HG03469 (cell line): ENCODE results near the gene RPS19.
"Not testable (repeated sequence)": the region's sequence is repeated elsewhere in the genome, so short reads cannot be mapped to it uniquely, and the experiment has no call there.

ENCODE experiments used
- ATAC-seq: cut with Tn5 transposase; IDR thresholded peaks from one replicate; pipeline ENCODE4 v1.9.1; 2021; ENCODE audit warnings: mild to moderate bottlenecking, moderate library complexity, moderate number of reproducible peaks; ENCODE audit not compliant: unreplicated experiment

Gene RPS19

DNA sequence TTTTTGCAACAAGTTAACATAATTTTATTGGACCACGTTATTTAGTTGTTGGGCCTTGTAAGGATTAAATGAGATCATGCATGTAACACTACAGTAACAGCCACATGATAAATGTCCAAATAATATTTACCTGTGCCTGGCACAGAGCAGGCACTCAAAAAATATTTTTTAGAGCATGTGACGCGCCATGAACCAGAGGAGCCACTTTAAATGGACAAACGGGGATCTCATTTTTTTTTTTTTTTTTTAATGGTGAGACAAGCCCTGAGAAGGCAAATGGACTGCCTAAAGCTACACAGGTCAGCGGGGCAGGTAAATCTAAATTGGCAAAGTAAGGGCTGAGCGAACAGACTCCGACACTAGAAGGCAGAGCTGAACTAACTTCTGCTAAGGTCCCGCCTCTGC, 840 bp upstream of the RPS19 start:
- ATAC-seq, result no peak

DNA sequence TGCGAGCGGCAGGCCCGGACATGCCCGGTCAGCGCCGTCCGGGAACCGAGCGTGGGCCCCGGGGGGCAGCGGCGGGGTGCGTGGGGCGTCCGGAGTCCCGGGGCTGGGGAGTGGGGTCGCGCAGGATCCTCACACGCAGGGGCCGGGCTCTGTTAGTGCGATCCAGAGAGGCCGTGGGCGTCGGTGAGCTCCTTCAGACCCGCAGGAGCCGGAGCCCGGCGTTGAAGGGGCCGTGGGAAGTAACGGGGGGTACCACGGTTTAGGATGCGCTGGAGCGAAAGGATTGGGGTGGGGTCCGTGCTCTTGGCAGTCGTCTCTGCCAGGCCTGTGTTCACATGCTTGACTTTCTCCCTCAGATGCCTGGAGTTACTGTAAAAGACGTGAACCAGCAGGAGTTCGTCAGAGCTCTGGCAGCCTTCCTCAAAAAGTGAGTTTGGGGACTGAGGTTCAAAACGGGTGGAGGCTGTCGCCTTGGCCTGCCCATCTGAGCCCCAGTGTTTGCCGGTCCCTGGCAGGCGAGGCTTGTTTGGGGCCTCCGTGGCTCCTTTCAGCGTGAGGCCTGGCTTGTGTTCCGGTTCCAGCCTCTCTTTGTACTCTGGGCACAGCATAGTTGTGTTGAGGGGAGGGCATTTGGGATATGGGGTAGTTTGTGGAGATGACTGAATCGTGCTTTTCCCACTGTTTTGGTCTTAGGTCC, 512 bp downstream of the RPS19 start:
- ATAC-seq, result no peak

DNA sequence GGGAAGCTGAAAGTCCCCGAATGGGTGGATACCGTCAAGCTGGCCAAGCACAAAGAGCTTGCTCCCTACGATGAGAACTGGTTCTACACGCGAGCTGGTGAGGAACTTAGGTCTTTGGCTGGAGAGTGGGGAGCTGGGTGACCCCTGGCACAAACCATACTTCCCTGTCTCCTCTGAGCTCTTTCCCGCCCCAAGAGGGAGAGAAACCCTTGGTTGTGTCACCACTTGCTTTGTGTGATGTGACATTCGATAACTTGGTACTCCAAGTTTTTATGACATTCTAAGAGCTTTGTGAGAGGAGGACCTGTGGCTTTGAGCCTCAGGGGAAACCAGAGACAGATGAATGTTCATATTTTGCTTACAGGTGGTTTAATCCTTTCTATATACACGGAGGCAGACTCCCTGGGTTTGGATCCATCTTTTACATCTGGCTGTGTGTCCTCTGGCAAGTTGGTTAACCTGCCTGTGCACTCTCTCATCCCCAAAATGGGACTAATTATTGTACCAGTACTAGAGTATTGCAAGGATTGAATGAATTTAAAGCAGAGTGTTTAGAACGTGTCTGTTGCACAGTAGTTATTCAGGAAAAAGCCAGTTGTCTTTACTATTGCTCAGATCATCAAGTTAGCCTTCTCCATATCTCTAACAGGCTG, 1.2 kb downstream of the RPS19 start:
- no peak for ATAC-seq

DNA sequence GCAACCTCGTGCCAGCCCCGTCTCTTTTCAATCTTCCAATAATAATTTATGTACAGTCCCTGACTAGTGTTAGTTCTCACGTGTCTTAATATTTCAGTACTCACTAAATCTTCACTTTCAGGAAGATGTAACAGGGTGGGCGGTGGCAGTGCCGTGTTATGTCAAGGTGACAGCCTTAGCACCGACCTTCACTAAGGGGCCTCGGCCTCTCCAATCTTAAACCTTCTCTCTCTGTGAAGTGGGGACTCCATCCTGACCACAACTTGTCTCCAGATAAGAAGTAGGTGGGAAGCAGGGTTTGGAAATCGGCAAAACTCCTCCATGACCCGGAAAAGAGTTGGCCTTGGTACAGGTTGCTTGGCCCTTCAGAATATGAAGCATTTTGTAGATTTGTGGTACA, 1.8 kb downstream of the RPS19 start:
- ATAC-seq, result no peak

DNA sequence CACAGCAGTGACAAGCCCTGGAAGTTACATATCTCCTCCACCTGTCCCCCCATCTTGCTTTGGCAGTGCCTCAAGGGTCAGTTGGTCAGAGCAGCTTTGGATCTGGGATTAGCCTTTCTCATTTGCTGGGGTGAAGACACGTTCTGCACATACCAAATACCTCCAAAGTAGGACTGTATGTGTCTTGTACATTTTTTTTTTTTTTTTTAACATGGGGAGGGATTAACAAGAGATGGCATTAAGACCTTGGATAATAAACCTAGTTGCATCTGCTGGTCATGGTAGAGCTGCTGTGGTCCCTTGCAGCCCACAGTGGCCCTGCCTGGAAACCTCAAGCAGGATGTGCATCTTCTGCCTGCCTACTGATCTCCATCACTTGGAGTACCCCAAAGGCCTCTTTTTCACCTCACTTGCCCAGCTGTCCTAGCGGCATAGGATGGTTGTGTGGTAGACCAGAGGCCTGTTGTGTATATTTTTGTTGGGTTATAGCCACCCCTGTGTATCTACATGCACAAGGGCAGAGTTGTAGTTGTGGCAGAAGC, 2.5 kb downstream of the RPS19 start:
- no peak for ATAC-seq

DNA sequence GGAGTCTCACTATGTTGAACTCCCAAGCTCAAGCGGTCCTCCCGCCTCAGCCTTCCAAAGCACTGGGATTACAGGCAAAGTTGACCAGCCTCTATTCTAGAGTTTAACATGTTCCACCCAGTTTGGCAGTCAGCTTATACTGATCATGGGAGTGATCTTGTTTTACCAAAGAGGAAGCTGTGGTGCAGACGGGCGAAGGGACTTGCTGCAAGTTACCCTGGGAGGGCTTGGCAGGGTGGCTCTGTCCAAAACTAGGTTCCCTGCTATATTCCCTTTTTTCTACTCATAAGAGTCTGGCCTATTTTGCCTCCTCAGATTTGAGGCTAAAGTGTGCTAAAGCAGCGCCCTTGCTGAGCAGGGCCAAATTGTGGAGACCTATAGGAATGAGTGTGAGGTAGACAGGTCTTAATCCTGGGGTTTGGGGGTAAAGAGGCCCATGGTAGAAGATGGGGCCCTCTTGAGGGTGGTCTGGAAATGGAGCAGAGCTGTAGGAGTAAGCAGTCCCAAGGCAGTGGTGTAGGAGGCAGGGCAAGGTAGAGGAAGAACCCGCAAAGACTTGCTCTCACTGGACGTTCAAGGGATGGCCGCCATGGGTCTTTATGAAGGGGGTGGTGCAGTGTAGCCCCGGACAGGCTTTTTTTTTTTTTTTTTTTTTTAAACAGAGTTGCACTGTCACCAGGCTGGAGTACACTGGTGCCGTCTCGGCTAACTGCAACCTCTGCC, 3.3 kb downstream of the RPS19 start:
- no peak for ATAC-seq

DNA sequence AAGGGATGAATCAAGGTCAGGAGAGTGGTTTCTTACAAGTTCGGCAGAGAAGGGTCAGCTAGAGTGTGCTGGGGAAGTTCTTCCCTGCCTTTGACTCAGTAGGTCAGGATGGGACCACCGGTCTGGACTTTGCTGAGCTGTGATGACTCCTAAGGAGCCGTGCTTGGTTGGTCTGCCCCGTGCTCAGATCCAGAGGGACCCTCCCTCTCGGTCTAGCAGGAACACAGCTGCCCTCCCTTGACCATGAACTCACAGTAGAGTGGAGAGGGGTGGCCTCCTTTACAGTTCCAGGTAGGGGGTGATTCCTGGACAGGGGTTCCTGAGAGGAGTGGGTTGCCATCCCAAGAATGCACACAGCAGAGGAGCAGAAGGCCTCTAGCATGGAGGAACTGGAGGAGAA, 4.3 kb downstream of the RPS19 start:
- no peak for ATAC-seq

DNA sequence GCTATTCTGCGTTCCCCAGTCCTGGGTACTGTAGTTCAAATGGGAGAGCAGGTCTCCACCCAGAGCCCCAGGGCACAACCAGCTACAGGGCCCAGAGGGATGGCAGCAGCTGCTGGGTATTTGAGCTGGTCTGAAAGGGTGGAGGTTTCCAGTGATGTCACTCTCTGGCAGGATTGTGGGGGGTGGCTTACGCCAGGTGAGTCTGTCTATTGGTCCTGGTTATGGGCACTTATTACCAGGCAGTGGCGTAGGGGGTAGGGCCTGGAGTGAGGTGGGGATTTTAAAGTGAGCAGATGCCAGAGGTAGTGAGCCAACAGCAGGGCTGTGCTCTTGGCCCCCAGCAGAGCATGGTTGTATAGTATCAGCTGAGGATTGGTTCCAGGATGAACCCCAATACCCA, 6.2 kb downstream of the RPS19 start:
- no peak for ATAC-seq

DNA sequence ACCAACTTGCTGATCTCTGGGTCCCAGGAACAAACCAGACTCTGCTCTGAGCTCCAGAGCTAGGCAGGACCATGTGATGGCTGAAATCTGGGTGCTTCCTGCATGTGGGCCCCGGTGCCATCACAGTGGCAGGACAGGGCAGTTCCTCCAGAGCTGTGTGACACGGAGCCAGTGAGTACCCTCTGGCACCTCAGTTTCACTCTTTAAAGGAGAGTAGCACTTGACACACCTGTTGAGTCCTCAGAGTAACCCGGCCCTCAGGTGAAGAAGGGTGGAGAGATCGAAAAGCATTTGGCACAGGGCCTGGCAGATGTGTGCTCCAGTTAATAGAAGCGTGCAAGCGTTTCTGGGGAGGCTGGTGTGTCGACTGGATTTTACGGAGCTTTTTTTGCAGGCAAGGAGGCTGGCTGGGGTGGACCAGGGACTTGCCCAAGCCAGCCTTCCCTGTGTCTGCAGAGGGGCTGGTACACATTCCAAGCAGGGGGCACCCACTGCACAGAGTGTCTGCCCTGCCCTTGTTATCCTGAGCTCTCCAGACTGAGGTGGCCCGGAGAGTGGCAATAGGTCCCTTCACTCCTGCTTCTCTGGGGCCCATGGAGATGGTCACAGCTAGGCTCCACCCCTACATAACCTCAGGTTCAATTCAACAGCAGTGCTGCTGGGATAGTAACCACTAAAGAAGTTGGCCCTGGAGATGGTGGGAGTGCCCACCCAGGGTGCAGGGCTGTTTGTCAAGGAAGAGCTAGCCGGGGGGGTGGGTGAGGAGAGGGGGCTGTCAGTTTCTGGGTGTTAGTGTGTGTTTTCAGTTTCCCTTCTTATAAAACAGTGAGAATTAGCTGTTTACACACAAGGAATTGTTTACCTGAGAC, 8.3 kb downstream of the RPS19 start:
- ATAC-seq, result no peak

DNA sequence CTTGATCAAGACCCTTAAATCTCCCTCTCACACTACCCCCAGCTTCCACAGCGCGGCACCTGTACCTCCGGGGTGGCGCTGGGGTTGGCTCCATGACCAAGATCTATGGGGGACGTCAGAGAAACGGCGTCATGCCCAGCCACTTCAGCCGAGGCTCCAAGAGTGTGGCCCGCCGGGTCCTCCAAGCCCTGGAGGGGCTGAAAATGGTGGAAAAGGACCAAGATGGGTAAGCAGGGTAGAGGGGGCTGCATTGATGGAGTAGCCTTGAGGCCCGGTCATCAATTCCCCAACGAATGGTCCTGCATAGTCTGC, 8.9 kb downstream of the RPS19 start:
- ATAC-seq, result no peak

DNA sequence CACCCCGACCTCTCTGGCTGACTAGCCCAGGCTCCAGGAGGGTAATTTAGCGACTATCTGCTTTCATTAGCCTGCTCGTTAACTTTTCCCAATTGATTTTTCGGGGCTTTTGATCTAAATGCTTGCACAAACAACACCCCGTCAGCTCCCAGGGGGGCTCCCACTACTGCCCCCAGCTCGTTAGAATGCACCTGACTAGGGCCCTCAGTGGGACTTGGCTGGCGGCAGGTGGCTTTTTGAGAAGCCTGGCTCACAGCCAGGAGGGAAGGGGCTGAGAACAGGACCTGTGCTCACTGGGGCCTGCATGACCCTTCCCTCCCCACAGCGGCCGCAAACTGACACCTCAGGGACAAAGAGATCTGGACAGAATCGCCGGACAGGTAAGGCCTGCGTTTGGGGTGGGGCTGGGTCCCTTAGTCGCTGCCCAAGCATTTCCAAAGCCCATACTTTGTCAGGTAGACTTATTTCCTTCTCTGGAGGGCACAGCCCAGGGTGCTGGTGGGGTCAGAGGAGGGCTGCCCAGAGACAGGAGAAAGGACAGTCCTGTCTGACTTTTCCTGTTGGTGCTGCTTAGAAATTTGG, 9.4 kb downstream of the RPS19 start:
- ATAC-seq, result no peak

DNA sequence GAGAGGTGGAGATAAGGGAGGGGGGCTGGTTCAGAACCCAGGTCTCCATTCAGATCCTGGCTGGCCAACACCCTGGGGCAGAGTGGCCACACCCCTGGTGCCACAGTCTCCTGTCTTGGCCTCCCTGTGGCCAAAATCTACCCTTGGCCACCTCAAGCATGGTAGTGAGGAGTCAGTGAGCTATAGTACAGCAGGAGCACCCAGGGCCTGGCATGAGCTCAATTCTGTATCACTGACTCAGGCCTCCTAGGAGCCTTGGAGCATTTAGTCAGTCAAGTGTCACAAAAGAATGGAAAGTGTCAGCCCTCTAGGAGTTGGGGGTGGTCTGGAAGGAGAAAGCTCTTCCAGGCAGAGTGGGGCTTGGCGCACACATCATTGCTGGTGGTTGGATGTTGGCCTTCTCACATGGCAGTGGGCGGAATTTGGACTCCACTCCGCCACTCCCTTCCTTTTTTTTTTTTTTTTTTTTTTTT, 10.4 kb downstream of the RPS19 start:
- no peak for ATAC-seq

DNA sequence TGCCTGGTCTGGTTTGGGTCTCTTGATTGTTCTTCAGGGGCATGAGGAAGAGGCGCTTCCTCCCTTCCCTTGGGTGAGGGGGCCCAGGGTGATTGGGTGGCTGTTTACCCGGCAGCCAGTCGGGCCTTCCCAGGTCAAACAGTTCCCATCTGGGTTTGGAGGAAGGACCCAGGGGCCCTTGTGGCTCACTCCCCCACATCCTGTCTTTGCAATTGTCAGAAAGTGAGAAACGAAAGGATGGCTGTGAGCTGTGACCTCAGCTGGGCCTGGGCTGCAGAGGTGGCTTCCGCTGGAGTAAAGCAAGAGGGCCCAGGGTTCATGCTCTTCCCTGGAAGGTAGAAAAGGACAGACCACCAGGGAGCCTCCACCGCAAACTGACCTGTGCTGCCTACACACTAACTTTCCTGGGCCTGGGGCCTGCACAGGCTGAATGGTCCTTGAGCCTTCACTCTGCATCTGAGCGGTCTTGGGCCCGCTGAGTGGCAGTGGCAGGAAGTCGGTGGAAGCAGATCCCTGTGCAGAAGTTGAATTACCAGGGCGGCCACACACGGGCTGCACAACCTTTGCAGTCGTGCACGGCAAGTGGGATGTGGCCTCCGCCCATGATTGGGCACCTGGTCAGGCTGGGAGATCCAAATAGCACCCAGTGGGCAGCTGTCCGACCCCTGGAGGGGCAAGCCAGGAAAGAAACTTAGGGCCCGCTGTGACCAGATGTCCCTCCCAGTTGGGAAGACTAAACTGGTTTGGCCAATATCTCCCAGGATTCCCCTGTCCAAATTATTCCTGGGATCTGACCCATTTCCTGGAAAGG, 11.7 kb downstream of the RPS19 start:
- ATAC-seq, result no peak

DNA sequence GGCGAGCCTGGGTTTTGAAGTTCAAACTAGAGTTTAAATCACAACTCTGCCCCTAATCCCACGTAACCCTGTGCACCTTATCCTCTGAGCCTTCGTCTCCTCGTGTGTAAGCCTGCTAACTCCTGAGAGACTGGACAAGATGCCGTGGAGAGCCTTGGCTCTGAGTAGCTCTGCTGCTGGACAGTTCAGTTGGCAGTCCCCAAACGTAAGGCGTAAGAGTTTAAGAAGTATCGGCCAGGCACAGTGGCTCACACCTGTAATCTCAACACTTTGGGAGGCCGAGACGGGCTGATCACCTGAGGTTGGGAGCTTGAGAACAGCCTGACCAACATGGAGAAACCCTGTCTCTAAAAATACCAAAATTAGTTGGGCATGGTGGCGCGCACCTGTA, 12.3 kb downstream of the RPS19 start:
- no peak for ATAC-seq

DNA sequence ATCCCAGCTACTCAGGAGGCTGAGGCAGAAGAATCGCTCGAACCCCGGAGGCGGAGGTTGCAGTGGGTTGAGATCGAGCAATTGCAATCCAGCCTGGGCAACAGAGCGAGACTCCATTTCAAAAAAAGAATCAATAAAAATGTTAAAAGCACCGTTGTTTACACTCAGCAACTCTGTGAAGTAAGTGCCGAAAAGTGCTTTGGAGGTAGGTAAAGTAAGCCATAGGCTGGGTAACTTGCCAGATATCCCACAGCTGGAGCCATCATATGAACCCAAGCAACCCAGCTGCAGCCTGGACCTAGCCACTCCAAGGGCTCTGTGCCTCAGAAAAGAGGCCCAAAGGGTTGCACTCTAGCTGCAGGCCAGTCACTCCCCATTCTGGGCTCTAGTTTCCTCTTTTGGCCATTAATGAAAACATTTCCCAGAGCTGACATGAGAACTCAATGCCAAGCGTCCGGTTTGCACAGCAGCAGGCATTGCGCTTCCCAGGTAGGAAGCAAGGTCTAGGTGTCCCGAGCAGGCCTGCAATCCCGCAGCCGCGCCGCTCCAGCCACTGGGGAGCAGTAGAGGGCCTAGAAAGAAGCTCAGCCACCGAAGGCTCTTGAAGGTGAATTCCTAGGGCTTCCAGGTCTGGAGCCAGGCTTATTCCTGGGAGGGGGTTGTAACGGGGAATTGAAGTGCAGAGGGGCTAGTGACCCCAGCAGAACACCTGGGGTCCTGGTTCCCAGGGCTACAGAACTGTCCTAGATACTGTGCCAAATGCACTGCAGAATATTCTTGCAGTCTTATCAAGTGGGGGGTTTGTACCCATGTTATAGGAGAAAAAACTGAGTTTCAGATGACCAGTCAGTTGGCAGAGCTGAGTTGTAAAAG, 13.0 kb downstream of the RPS19 start:
- ATAC-seq, result no peak

DNA sequence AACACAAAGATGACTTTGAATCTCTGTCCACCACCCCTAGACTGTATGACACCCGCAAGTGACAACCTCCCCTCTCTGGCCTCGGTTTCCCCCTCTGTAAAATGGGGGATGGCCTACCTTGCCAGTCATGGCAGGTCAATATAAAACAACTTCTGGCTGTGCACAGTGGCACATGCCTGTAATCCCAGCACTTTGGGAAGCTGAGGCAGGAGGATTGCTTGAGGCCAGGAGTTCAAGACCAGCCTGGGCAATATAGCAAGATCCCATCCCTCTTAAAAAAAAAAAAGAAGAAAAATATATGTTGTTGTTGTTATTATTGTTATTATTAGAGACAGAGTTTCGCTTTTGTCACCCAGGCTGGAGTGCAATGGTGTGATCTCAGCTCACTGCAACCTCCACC, 15.9 kb downstream of the RPS19 start:
- ATAC-seq, result not testable (repeated sequence)

DNA sequence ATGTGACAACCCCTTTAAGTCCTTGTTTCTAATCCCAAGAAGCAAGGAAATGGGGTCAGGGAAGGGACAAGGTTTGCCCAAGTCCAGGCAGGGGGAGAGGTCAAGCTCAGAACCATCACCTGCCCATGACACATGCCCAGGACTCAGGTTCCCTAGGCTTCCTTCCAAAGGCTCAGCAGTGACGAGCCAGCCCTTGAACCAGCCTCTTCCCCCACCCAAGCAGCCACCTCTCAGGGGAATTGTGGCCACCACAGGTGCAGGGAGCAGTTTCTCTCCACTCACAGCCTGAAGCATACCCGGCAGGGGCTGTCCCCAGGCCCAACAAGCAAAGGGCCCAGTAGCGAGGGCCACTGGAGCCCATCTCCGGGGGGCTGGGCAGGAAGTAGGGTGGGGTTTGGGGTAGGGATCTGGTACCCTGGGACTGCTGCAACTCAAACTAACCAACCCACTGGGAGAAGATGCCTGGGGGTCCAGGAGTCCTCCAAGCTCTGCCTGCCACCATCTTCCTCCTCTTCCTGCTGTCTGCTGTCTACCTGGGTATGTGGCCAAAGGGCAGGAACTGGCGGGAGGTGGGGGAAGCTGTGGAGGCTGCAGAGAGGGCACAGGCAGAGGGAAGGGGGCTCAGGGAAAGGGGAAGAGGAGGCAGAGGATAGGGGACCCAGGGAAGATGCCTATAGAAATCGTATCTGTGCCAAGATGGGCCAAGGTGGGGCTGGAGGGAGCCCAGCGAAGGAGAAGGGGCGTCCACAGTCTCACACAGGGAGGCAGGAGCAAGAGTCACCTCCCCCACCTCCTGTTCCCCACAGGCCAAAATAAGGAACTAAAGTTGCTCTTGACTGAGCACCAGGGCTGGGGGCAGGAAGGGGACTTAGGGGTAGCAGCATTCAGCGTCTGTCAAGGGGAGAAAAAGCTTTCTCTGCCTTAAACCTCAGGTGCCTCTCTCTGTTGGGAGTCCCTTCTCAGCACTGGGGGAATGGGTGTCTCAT, 17.1 kb downstream of the RPS19 start, which contains the start of gene CD79A:
Gene CD79A (plus strand): TSS at position 433 of the 986 bp plus-strand sequence. CDS start 26 bp downstream, at position 459.
- peak; percentile 48 for ATAC-seq
